ENCODE data around the gene TPRG1L.

DNA sequence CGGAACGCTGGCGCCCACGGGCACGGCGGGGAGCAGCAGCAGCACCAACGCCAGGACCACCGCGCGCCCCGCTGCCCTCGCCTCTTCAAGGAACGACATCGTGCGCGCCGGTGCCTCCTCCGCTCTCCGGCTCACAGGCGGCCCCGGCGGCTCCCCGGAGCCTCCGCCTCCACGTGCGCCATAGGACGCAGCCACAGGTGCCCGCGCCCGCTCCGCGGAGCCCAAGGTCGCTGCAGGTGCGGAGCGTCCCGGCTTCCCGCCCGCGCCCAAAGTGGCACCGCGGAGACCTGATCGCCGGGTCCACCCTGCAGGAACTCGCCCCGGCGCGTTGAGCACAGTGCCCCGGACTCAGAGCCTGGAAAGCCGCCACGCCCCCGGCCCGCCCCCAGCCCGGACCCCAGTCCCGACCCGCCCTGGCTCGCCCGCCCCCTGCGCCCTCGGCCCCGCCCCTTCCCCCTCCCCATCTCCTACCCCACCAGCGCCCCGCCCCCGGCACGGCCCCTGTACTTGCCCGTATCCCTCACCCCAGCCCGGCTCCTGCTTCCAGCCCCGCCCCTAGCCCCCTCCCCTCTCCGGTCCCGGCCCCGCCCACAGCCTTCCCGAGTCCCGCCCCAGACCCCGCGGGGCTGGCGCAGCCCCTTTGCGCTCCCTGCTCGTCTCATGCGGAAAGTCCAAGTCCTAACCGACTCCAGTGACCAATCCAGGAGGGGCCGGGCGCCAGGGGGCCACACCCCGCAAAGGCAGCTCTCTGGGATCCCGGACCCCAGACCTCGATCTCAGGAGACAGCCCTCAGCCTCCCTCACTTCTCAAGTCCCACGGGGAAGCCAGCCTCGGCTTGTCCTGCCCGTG is 13.4 kb upstream of the TPRG1L start, which contains the start of gene MEGF6:
- TF ChIP-seq, protein P1, sequence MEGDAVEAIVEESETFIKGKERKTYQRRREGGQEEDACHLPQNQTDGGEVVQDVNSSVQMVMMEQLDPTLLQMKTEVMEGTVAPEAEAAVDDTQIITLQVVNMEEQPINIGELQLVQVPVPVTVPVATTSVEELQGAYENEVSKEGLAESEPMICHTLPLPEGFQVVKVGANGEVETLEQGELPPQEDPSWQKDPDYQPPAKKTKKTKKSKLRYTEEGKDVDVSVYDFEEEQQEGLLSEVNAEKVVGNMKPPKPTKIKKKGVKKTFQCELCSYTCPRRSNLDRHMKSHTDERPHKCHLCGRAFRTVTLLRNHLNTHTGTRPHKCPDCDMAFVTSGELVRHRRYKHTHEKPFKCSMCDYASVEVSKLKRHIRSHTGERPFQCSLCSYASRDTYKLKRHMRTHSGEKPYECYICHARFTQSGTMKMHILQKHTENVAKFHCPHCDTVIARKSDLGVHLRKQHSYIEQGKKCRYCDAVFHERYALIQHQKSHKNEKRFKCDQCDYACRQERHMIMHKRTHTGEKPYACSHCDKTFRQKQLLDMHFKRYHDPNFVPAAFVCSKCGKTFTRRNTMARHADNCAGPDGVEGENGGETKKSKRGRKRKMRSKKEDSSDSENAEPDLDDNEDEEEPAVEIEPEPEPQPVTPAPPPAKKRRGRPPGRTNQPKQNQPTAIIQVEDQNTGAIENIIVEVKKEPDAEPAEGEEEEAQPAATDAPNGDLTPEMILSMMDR (IDR thresholded peaks at IDR 0.05), result no peak
- no peak for TF ChIP-seq POLR2A (IDR thresholded peaks at IDR 0.05)

Measured in body of pancreas (tissue), 4 donors.